Effector memory CD4-positive, alpha-beta T cell (primary cell): ENCODE data around the gene ITPR2.

Experiments used
- DNase-seq, 3 donors: peaks; one replicate each; pipeline ENCODE4 v3.0.0-alpha.2; 2020
- H3K27ac ChIP-seq: 2 replicates; pipeline ENCODE4 v1.7.0; 2013; ENCODE audit warnings: mild to moderate bottlenecking, low read length, moderate library complexity; ENCODE audit not compliant: insufficient read depth, poor library complexity, severe bottlenecking
- H3K27me3 ChIP-seq: replicated peaks from 2 replicates; pipeline ENCODE4 v1.7.0; 2013; ENCODE audit warnings: mild to moderate bottlenecking, low read length; ENCODE audit not compliant: insufficient read depth, control insufficient read depth, poor library complexity, severe bottlenecking
- H3K36me3 ChIP-seq: 2 replicates; pipeline ENCODE4 v1.7.0; 2013; ENCODE audit warnings: mild to moderate bottlenecking, low read length, moderate library complexity; ENCODE audit not compliant: control insufficient read depth, insufficient read depth
- H3K4me1 ChIP-seq: 2 replicates; pipeline ENCODE4 v1.7.0; 2013; ENCODE audit warnings: low read length, mild to moderate bottlenecking; ENCODE audit not compliant: control insufficient read depth, insufficient read depth, poor library complexity, severe bottlenecking
- H3K4me3 ChIP-seq: 2 replicates; pipeline ENCODE4 v1.7.0; 2013; ENCODE audit warnings: low read length, low read depth, mild to moderate bottlenecking; ENCODE audit not compliant: insufficient read depth, poor library complexity, severe bottlenecking
- H3K9me3 ChIP-seq: 2 replicates; pipeline ENCODE4 v1.7.0; 2013; ENCODE audit warnings: mild to moderate bottlenecking, low read length, moderate library complexity; ENCODE audit not compliant: control insufficient read depth

The ITPR2 gene

GRCh38 chr12:26425587-26426260, 407.3 kb downstream of the ITPR2 start:
- DNase-seq, result no peak
- no peaks in the 10 kb centered on the region for H3K27me3 ChIP-seq
- no peaks in the 10 kb centered on the region for H3K4me1 ChIP-seq
- no peak overlapping the region for H3K27ac ChIP-seq
- no peaks in the 10 kb centered on the region for H3K9me3 ChIP-seq
- H3K36me3 ChIP-seq, result no peaks in the 10 kb centered on the region
- H3K4me3 ChIP-seq, result no peak overlapping the region

- H3K9me3 ChIP-seq, result no peaks in the 10 kb centered on the region
- H3K4me1 ChIP-seq, result no peaks in the 10 kb centered on the region
- no peaks in the 10 kb centered on the region for H3K27me3 ChIP-seq
- no peak overlapping the region for H3K4me3 ChIP-seq
- H3K36me3 ChIP-seq, result peaks cover 6% of the 10 kb centered on the region
- no peak for DNase-seq
- no peak overlapping the region for H3K27ac ChIP-seq
These were observed 410.1 kb downstream of the ITPR2 start for GRCh38 chr12:26422839-26423398.

GRCh38 chr12:26416550-26416949, 416.4 kb downstream of the ITPR2 start:
- H3K36me3 ChIP-seq, result peaks cover 13% of the 10 kb centered on the region
- no peaks in the 10 kb centered on the region for H3K4me1 ChIP-seq
- no peaks in the 10 kb centered on the region for H3K9me3 ChIP-seq
- DNase-seq, result no peak
- H3K4me3 ChIP-seq, result no peak overlapping the region
- no peaks in the 10 kb centered on the region for H3K27me3 ChIP-seq
- no peak overlapping the region for H3K27ac ChIP-seq

- Histone ChIP-seq H3K4me3 (no peak overlapping the region), H3K4me1 (no peaks in the 10 kb centered on the region), H3K27me3 (no peaks in the 10 kb centered on the region), H3K27ac (no peak overlapping the region), H3K36me3 (peaks cover 21% of the 10 kb centered on the region), H3K9me3 (no peaks in the 10 kb centered on the region)
- no peak for DNase-seq
These were observed 422.3 kb downstream of the ITPR2 start for GRCh38 chr12:26410689-26411088.

GRCh38 chr12:26406813-26407212, 426.2 kb downstream of the ITPR2 start:
- H3K4me1 ChIP-seq, result no peaks in the 10 kb centered on the region
- no peaks in the 10 kb centered on the region for H3K27me3 ChIP-seq
- DNase-seq, result no peak
- H3K9me3 ChIP-seq, result no peaks in the 10 kb centered on the region
- H3K4me3 ChIP-seq, result no peak overlapping the region
- H3K27ac ChIP-seq, result no peak overlapping the region
- H3K36me3 ChIP-seq, result peaks cover 15% of the 10 kb centered on the region

GRCh38 chr12:26406391-26406790, 426.6 kb downstream of the ITPR2 start:
- Histone ChIP-seq H3K27ac (no peak overlapping the region), H3K36me3 (peaks cover 15% of the 10 kb centered on the region)
- DNase-seq, result no peak

GRCh38 chr12:26403601-26404000, 429.4 kb downstream of the ITPR2 start:
- no peak for DNase-seq
- Histone ChIP-seq H3K4me1 (no peaks in the 10 kb centered on the region), H3K36me3 (peaks cover 3% of the 10 kb centered on the region), H3K27ac (no peak overlapping the region), H3K27me3 (no peaks in the 10 kb centered on the region), H3K9me3 (no peaks in the 10 kb centered on the region), H3K4me3 (no peak overlapping the region)

More at GRCh38 chr12:26406391-26406790, 426.6 kb downstream of the ITPR2 start:
- Histone ChIP-seq H3K27me3 (no peaks in the 10 kb centered on the region), H3K9me3 (no peaks in the 10 kb centered on the region), H3K4me3 (no peak overlapping the region), H3K4me1 (no peaks in the 10 kb centered on the region)

- H3K9me3 ChIP-seq, result no peaks in the 10 kb centered on the region
- DNase-seq, result no peak
- H3K4me3 ChIP-seq, result no peak overlapping the region
- H3K36me3 ChIP-seq, result peaks cover 4% of the 10 kb centered on the region
- no peaks in the 10 kb centered on the region for H3K27me3 ChIP-seq
- no peak overlapping the region for H3K27ac ChIP-seq
- H3K4me1 ChIP-seq, result no peaks in the 10 kb centered on the region
These were observed 430.3 kb downstream of the ITPR2 start for GRCh38 chr12:26402648-26403047.

GRCh38 chr12:26401874-26402273, 431.1 kb downstream of the ITPR2 start:
- Histone ChIP-seq H3K36me3 (peaks cover 4% of the 10 kb centered on the region), H3K27ac (no peak overlapping the region), H3K9me3 (no peaks in the 10 kb centered on the region), H3K27me3 (no peaks in the 10 kb centered on the region), H3K4me1 (no peaks in the 10 kb centered on the region), H3K4me3 (no peak overlapping the region)
- no peak for DNase-seq

GRCh38 chr12:26400627-26401026, 432.4 kb downstream of the ITPR2 start:
- no peak overlapping the region for H3K4me3 ChIP-seq
- DNase-seq, result no peak
- no peaks in the 10 kb centered on the region for H3K4me1 ChIP-seq
- peaks cover 5% of the 10 kb centered on the region for H3K36me3 ChIP-seq
- no peak overlapping the region for H3K27ac ChIP-seq
- no peaks in the 10 kb centered on the region for H3K27me3 ChIP-seq
- no peaks in the 10 kb centered on the region for H3K9me3 ChIP-seq
